Measurements from ENCODE around the gene BICRAL. TPM values are rescaled to one million over a fixed set of nuclear protein-coding genes. Genes with fewer than 3 reads are reported as not detected.

The BICRAL gene
- total and polyA plus RNA-seq, 4 donors, result 1.7 to 6.8 (median 3.9) TPM

GRCh38 chr6:42777126-42777822 is 4.6 kb upstream of the BICRAL start:
- no peak overlapping the region for H3K4me3 ChIP-seq (ENCODE audit: low read depth in 1 of 3, low read length in 3 of 3)
- peaks cover 0 to 11% (median 4%) of the 10 kb centered on the region in 4 donors for H3K4me1 ChIP-seq (ENCODE audit: control insufficient read depth in 4 of 4, insufficient read depth in 4 of 4, low read length in 3 of 4)
- no peak for DNase-seq (ENCODE audit: low spot score)
- TF ChIP-seq MAX (IDR thresholded peaks at IDR 0.05) (peak; percentile 10), NR2F2 (IDR thresholded peaks at IDR 0.05) (no peak)
- 88% methylated on average over 2 of the region's 2 CpGs for WGBS
- H3K9me3 ChIP-seq (ENCODE audit: control insufficient read depth in 4 of 4, low read length in 3 of 4), result no peaks in the 10 kb centered on the region
- H3K27ac ChIP-seq (ENCODE audit: low read depth in 1 of 2, low read length in 2 of 2), result peak overlapping the region in 1 of 2 donors; percentile 5
- H3K36me3 ChIP-seq (ENCODE audit: control insufficient read depth in 4 of 4, insufficient read depth in 3 of 4, low read depth in 1 of 4, low read length in 3 of 4), result no peaks in the 10 kb centered on the region
- H3K9ac ChIP-seq (ENCODE audit: low read depth in 1 of 2, low read length in 2 of 2), result no peak overlapping the region
- H3K27me3 ChIP-seq (ENCODE audit: control insufficient read depth in 4 of 4, insufficient read depth in 4 of 4, low read length in 3 of 4), result no peaks in the 10 kb centered on the region

- no peaks in the 10 kb centered on the region for H3K9me3 ChIP-seq (ENCODE audit: control insufficient read depth in 4 of 4, low read length in 3 of 4)
- no peak for DNase-seq (ENCODE audit: low spot score)
- 61% methylated on average over 2 of the region's 2 CpGs for WGBS
- H3K36me3 ChIP-seq (ENCODE audit: control insufficient read depth in 4 of 4, insufficient read depth in 3 of 4, low read depth in 1 of 4, low read length in 3 of 4), result no peaks in the 10 kb centered on the region
- H3K9ac ChIP-seq (ENCODE audit: low read depth in 1 of 2, low read length in 2 of 2), result no peak overlapping the region
- no peak overlapping the region for H3K4me3 ChIP-seq (ENCODE audit: low read depth in 1 of 3, low read length in 3 of 3)
- H3K27me3 ChIP-seq (ENCODE audit: control insufficient read depth in 4 of 4, insufficient read depth in 4 of 4, low read length in 3 of 4), result no peaks in the 10 kb centered on the region
- peaks cover 0 to 11% (median 4%) of the 10 kb centered on the region in 4 donors for H3K4me1 ChIP-seq (ENCODE audit: control insufficient read depth in 4 of 4, insufficient read depth in 4 of 4, low read length in 3 of 4)
- TF ChIP-seq HNF4A (conservative IDR thresholded peaks at IDR 0.05) (peak; percentile 30 to 46), REST (IDR thresholded peaks at IDR 0.05) (no peak)
- H3K27ac ChIP-seq (ENCODE audit: low read depth in 1 of 2, low read length in 2 of 2), result peak overlapping the region; percentile 14 to 26
These were observed 3.7 kb upstream of the BICRAL start for GRCh38 chr6:42778122-42778521.

- WGBS, result 89% methylated on average over 6 of the region's 6 CpGs
- Histone ChIP-seq H3K27me3 (ENCODE audit: control insufficient read depth in 4 of 4, insufficient read depth in 4 of 4, low read length in 3 of 4) (no peaks in the 10 kb centered on the region), H3K4me1 (ENCODE audit: control insufficient read depth in 4 of 4, insufficient read depth in 4 of 4, low read length in 3 of 4) (peaks cover 0 to 12% (median 5%) of the 10 kb centered on the region in 4 donors), H3K9ac (ENCODE audit: low read depth in 1 of 2, low read length in 2 of 2) (no peak overlapping the region), H3K27ac (ENCODE audit: low read depth in 1 of 2, low read length in 2 of 2) (no peak overlapping the region), H3K36me3 (ENCODE audit: control insufficient read depth in 4 of 4, insufficient read depth in 3 of 4, low read depth in 1 of 4, low read length in 3 of 4) (no peaks in the 10 kb centered on the region), H3K4me3 (ENCODE audit: low read depth in 1 of 3, low read length in 3 of 3) (no peak overlapping the region), H3K9me3 (ENCODE audit: control insufficient read depth in 4 of 4, low read length in 3 of 4) (no peaks in the 10 kb centered on the region)
- no peak for DNase-seq (ENCODE audit: low spot score)
- TF ChIP-seq FOXA2 (IDR thresholded peaks at IDR 0.05), result no peak
- TF ChIP-seq ATF3 (IDR thresholded peaks at IDR 0.05), result no peak
- no peak for TF ChIP-seq REST (IDR thresholded peaks at IDR 0.05)
- TF ChIP-seq HNF4A (conservative IDR thresholded peaks at IDR 0.05), result no peak
- no peak for TF ChIP-seq CTCF (IDR thresholded peaks at IDR 0.05; ENCODE audit: low read depth, low read length, missing input control)
- no peak for TF ChIP-seq RXRA (IDR thresholded peaks at IDR 0.05)
- TF ChIP-seq EGR1 (IDR thresholded peaks at IDR 0.05; ENCODE audit: low read depth in 2 of 2), result no peak
- TF ChIP-seq ZBTB33 (IDR thresholded peaks at IDR 0.05), result no peak
- TF ChIP-seq JUND (IDR thresholded peaks at IDR 0.05), result no peak
- TF ChIP-seq NR2F2 (IDR thresholded peaks at IDR 0.05), result no peak
These were observed 2.3 kb upstream of the BICRAL start for GRCh38 chr6:42779521-42779920.
